SU-DHL-6 (cell line): ENCODE results near the gene NSMCE1.
A peak's percentile ranks its signal among the peaks of the same experiment; 100 is the strongest.
"Not testable (repeated sequence)": the region's sequence is repeated elsewhere in the genome, so short reads cannot be mapped to it uniquely, and the experiment has no call there.

Experiments used
- H2AFZ ChIP-seq: fragments of 200-600 bp; sonication (generic); 2 replicates; pipeline ENCODE4 v1.6.1; 2014; ENCODE audit warnings: low read depth, mild to moderate bottlenecking, moderate library complexity, mixed read lengths, antibody characterized with exemption, low read length; ENCODE audit not compliant: severe bottlenecking
- H3F3A ChIP-seq: fragments of 200-600 bp; shearing (Covaris generic); 2 replicates; pipeline ENCODE4 v1.6.0; 2016; ENCODE audit warnings: antibody characterized with exemption, mild to moderate bottlenecking; ENCODE audit not compliant: insufficient read depth
- H3K27ac ChIP-seq: fragments of 200-600 bp; sonication (generic); 2 replicates; pipeline ENCODE4 v1.5.1; 2016; ENCODE audit warnings: low read depth, mild to moderate bottlenecking, low read length, moderate library complexity, mixed read lengths
- H3K27me3 ChIP-seq: fragments of 200-600 bp; sonication (generic), shearing (Covaris generic); 2 replicates; pipeline ENCODE4 v1.6.0; 2014; ENCODE audit warnings: mild to moderate bottlenecking, low read length
- H3K36me3 ChIP-seq: fragments of 200-600 bp; sonication (generic); 2 replicates; pipeline ENCODE4 v1.6.1; 2014; ENCODE audit warnings: mild to moderate bottlenecking, low read length, mixed read lengths
- H3K4me2 ChIP-seq: fragments of 300-600, 200-600 bp; shearing (Covaris generic), sonication (generic); 2 replicates; pipeline ENCODE4 v1.6.0; 2014; ENCODE audit warnings: low read length, low read depth, mild to moderate bottlenecking; ENCODE audit not compliant: poor library complexity, severe bottlenecking
- H3K4me3 ChIP-seq: fragments of 200-600 bp; sonication (generic); 2 replicates; pipeline ENCODE4 v1.5.1; 2014; ENCODE audit warnings: antibody characterized with exemption, low read length, mild to moderate bottlenecking, mixed read lengths; ENCODE audit not compliant: insufficient read depth, poor library complexity, severe bottlenecking
- H3K79me2 ChIP-seq: fragments of 200-600 bp; sonication (generic); 2 replicates; pipeline ENCODE4 v1.6.1; 2014; ENCODE audit warnings: mild to moderate bottlenecking, low read length, moderate library complexity; ENCODE audit not compliant: insufficient read depth
- H3K9ac ChIP-seq: fragments of 200-600 bp; sonication (generic); 2 replicates; pipeline ENCODE4 v1.7.0; 2014; ENCODE audit warnings: mild to moderate bottlenecking, low read length
- H3K9me2 ChIP-seq: fragments of 200-600 bp; sonication (generic); replicated peaks from 2 replicates; pipeline ENCODE4 v1.6.1; 2014; ENCODE audit warnings: low read length; ENCODE audit not compliant: insufficient read depth
- H3K9me3 ChIP-seq: fragments of 200-600 bp; sonication (generic); 2 replicates; pipeline ENCODE4 v1.6.1; 2014; ENCODE audit warnings: low read length, mixed read lengths; ENCODE audit not compliant: insufficient read depth
- H4K20me1 ChIP-seq: fragments of 200-600 bp; sonication (generic); 2 replicates; pipeline ENCODE4 v1.6.1; 2014; ENCODE audit warnings: low read depth, mild to moderate bottlenecking, antibody characterized with exemption, low read length, moderate library complexity, mixed read lengths
- CTCF ChIP-seq: fragments of 200-600 bp; sonication (generic); IDR thresholded peaks from one replicate; pipeline ENCODE4 v1.5.1; 2017; ENCODE audit warnings: antibody characterized with exemption, mild to moderate bottlenecking, low read length, moderate library complexity; ENCODE audit not compliant: insufficient read depth, poor library complexity, severe bottlenecking
- EZH2phosphoT487 ChIP-seq: fragments of 200-600 bp; sonication (generic), shearing (Covaris generic); conservative IDR thresholded peaks from 2 replicates; pipeline ENCODE4 v1.6.1; 2018; ENCODE audit warnings: mild to moderate bottlenecking, antibody characterized with exemption, low read length, moderate library complexity, mixed read lengths

The NSMCE1 gene

GRCh38 chr16:27202923-27203506, 65.6 kb downstream of the NSMCE1 start:
- H3K79me2 ChIP-seq, result no peaks in the 10 kb centered on the region
- H3F3A ChIP-seq, result peaks cover 24% of the 10 kb centered on the region
- H3K27ac ChIP-seq, result peak overlapping the region; percentile 87
- H3K4me3 ChIP-seq, result peak overlapping the region; percentile 72
- peak overlapping the region; percentile 80 for H3K9ac ChIP-seq
- H3K9me3 ChIP-seq, result no peaks in the 10 kb centered on the region
- H4K20me1 ChIP-seq, result no peaks in the 10 kb centered on the region
- H2AFZ ChIP-seq, result peak overlapping the region; percentile 89
- TF ChIP-seq EZH2phosphoT487 (no peak), CTCF (no peak)
- H3K9me2 ChIP-seq, result no peaks in the 10 kb centered on the region
- H3K27me3 ChIP-seq, result no peaks in the 10 kb centered on the region
- H3K36me3 ChIP-seq, result no peaks in the 10 kb centered on the region
- H3K4me2 ChIP-seq, result peak overlapping the region; percentile 65

- peaks cover 24% of the 10 kb centered on the region for H3F3A ChIP-seq
- not testable (repeated sequence) for H3K27me3 ChIP-seq, H3K27ac ChIP-seq, H3K9ac ChIP-seq, H3K79me2 ChIP-seq, H3K4me2 ChIP-seq, H3K36me3 ChIP-seq, H4K20me1 ChIP-seq, H3K4me3 ChIP-seq, H3K9me3 ChIP-seq, H3K9me2 ChIP-seq, H2AFZ ChIP-seq
Measured at GRCh38 chr16:27200914-27201313, 67.7 kb downstream of the NSMCE1 start.

- H3K4me3 ChIP-seq, result peak overlapping the region; percentile 15
- H3K9ac ChIP-seq, result peak overlapping the region; percentile 38; the same call in 1 of the 2 replicates
- no peaks in the 10 kb centered on the region for H4K20me1 ChIP-seq
- H3K9me2 ChIP-seq, result no peaks in the 10 kb centered on the region
- H3K4me2 ChIP-seq, result peak overlapping the region; percentile 58
- no peaks in the 10 kb centered on the region for H3K79me2 ChIP-seq
- H2AFZ ChIP-seq, result peak overlapping the region; percentile 77
- TF ChIP-seq EZH2phosphoT487 (no peak), CTCF (no peak)
- H3K27ac ChIP-seq, result peak overlapping the region; percentile 86
- H3K36me3 ChIP-seq, result no peaks in the 10 kb centered on the region
- H3F3A ChIP-seq, result peaks cover 13% of the 10 kb centered on the region; the same call in 1 of the 2 replicates
- no peaks in the 10 kb centered on the region for H3K27me3 ChIP-seq
- no peaks in the 10 kb centered on the region for H3K9me3 ChIP-seq
Measured at GRCh38 chr16:27199736-27200135, 68.8 kb downstream of the NSMCE1 start.

GRCh38 chr16:27199235-27199586, 69.4 kb downstream of the NSMCE1 start:
- Histone ChIP-seq H3F3A (peaks cover 8% of the 10 kb centered on the region; the same call in 1 of the 2 replicates), H3K4me2 (peak overlapping the region; percentile 58), H4K20me1 (no peaks in the 10 kb centered on the region), H3K27me3 (no peaks in the 10 kb centered on the region), H3K9ac (no peak overlapping the region), H3K9me2 (no peaks in the 10 kb centered on the region), H3K79me2 (no peaks in the 10 kb centered on the region), H2AFZ (no peak overlapping the region), H3K4me3 (no peak overlapping the region), H3K27ac (peak overlapping the region; percentile 86), H3K36me3 (no peaks in the 10 kb centered on the region), H3K9me3 (no peaks in the 10 kb centered on the region)
- TF ChIP-seq EZH2phosphoT487 (no peak), CTCF (no peak)
